GM12878 (cell line): ENCODE measurements around the gene SLCO2B1. TPM values are rescaled to one million over a fixed set of nuclear protein-coding genes. Genes with fewer than 3 reads are reported as not detected.

ENCODE experiments used
- ATAC-seq: fragments of 200-7000 bp; cut with Tn5 transposase; 3 replicates; pipeline ENCODE4 v1.9.1; 2020; ENCODE audit warnings: mild to moderate bottlenecking, moderate library complexity
- BruUV-seq: library from RNA; stranded (reverse); fragments of 400-500 nt; replicated peaks from 2 replicates; lab custom pipeline; 2021; lab: Mats Ljungman, UMichigan
- CTCF ChIA-PET: fragments of 300-600 bp; sonication (Branson Sonifier 250); formaldehyde crosslinking; extraction: SDS; loops from one replicate; lab custom pipeline; 2021; ENCODE audit warnings: inconsistent platforms; lab: Yijun Ruan, JAX
- POLR2A ChIA-PET: fragments of 350-600 bp; formaldehyde crosslinking; extraction: SDS; loops from one replicate; lab custom pipeline; 2021; ENCODE audit warnings: inconsistent platforms; lab: Charles Lee
- RAD21 ChIA-PET: fragments of 300-600 bp; sonication (Branson Sonifier 250); formaldehyde crosslinking; loops from one replicate; lab custom pipeline; 2023; ENCODE audit warnings: antibody characterized with exemption; ENCODE audit not compliant: unreplicated experiment; lab: Charles Lee
- SMC1A ChIA-PET: fragments of 300-600 bp; sonication (Branson Sonifier 250); formaldehyde crosslinking; loops from one replicate; lab custom pipeline; 2023; ENCODE audit not compliant: unreplicated experiment, uncharacterized antibody; lab: Charles Lee
- DNase-seq: peaks from one replicate; pipeline ENCODE4 v3.0.0-alpha.2; 2011; ENCODE audit warnings: low read depth, low spot score
- FAIRE-seq: peaks from 3 replicates; lab custom pipeline; 2011; peaks lifted over from hg19 to GRCh38; lab: Jason Lieb, UNC
- H2AFZ ChIP-seq: 2 replicates; pipeline ENCODE4 v1.6.0; 2011; ENCODE audit warnings: low read depth, low read length, control low read depth; ENCODE audit not compliant: control insufficient read depth
- H3K27ac ChIP-seq: 2 replicates; pipeline ENCODE4 v1.5.1; 2011; ENCODE audit warnings: control low read depth; ENCODE audit not compliant: control insufficient read depth, insufficient read depth
- H3K27me3 ChIP-seq, 2 experiments: replicated peaks in 1 of 2; 2 replicates each; pipeline versions ENCODE4 v1.6.0 to v1.6.1; 2011; ENCODE audit warnings: low read length in 1 of 2; ENCODE audit not compliant: control insufficient read depth in 2 of 2, insufficient read depth in 2 of 2
- H3K36me3 ChIP-seq, 2 experiments: 2 replicates each; pipeline ENCODE4 v1.5.1; 2011; ENCODE audit warnings: low read length in 1 of 2; ENCODE audit not compliant: control insufficient read depth in 2 of 2, insufficient read depth in 2 of 2
- H3K4me1 ChIP-seq: 2 replicates; pipeline ENCODE4 v1.6.1; 2011; ENCODE audit warnings: mild to moderate bottlenecking, low read length, moderate library complexity, mixed read lengths; ENCODE audit not compliant: control insufficient read depth, insufficient read depth
- H3K4me2 ChIP-seq: 2 replicates; pipeline ENCODE4 v1.6.0; 2011; ENCODE audit warnings: control low read depth; ENCODE audit not compliant: control insufficient read depth, insufficient read depth
- H3K4me3 ChIP-seq: fragments of 200-600 bp; sonication (generic); 2 replicates; pipeline ENCODE4 v1.5.1; 2016
- H3K79me2 ChIP-seq: 2 replicates; pipeline ENCODE4 v1.6.0; 2011; ENCODE audit warnings: low read length; ENCODE audit not compliant: control insufficient read depth, insufficient read depth
- H3K9ac ChIP-seq: 2 replicates; pipeline ENCODE4 v1.8.0; 2011; ENCODE audit warnings: low read length, control low read depth, mixed read lengths; ENCODE audit not compliant: control insufficient read depth, insufficient read depth
- H3K9me3 ChIP-seq: replicated peaks from 3 replicates; pipeline ENCODE4 v1.5.1; 2011; ENCODE audit warnings: mild to moderate bottlenecking, low read length; ENCODE audit not compliant: control insufficient read depth, insufficient read depth
- H4K20me1 ChIP-seq: 2 replicates; pipeline ENCODE4 v1.6.0; 2011; ENCODE audit not compliant: control insufficient read depth, insufficient read depth
- ASH2L ChIP-seq: fragments of 300-600, 200-600 bp; sonication (generic); IDR thresholded peaks from 2 replicates; pipeline ENCODE4 v1.6.1; 2017; ENCODE audit warnings: low read depth, mild to moderate bottlenecking, borderline replicate concordance
- ATF7 ChIP-seq: fragments of 450-650 bp; IDR thresholded peaks from 2 replicates; pipeline ENCODE4 v1.6.1; 2016; ENCODE audit warnings: low read depth, mild to moderate bottlenecking
- BMI1 ChIP-seq: fragments of 450-650 bp; IDR thresholded peaks from 2 replicates; pipeline ENCODE4 v1.6.1; 2016; ENCODE audit warnings: mild to moderate bottlenecking, moderate library complexity, borderline replicate concordance
- CEBPZ ChIP-seq: fragments of 150-350 bp; IDR thresholded peaks from 2 replicates; pipeline ENCODE4 v1.6.1; 2016; ENCODE audit warnings: low read depth, low read length
- EED ChIP-seq: sonication (generic); IDR thresholded peaks from 2 replicates; pipeline ENCODE4 v1.6.1; 2016; ENCODE audit warnings: antibody characterized with exemption, low read depth
- IRF4 ChIP-seq: IDR thresholded peaks from 2 replicates; pipeline ENCODE4 v1.6.1; 2011; ENCODE audit warnings: low read depth, low read length
- NKRF ChIP-seq: fragments of 450-650 bp; conservative IDR thresholded peaks from 2 replicates; pipeline ENCODE4 v1.6.1; 2017; ENCODE audit warnings: mild to moderate bottlenecking, moderate library complexity
- RAD21 ChIP-seq: IDR thresholded peaks from 2 replicates; pipeline ENCODE4 v1.6.1; 2011; ENCODE audit warnings: mild to moderate bottlenecking, low read depth, low read length, moderate library complexity; ENCODE audit not compliant: insufficient read depth
- RB1 ChIP-seq: fragments of 450-650 bp; formaldehyde crosslinking; IDR thresholded peaks from 2 replicates; pipeline ENCODE4 v1.6.1; 2017; ENCODE audit warnings: mild to moderate bottlenecking, borderline replicate concordance
- RUNX3 ChIP-seq: IDR thresholded peaks from 2 replicates; pipeline ENCODE4 v1.6.1; 2012; ENCODE audit warnings: low read length, inconsistent platforms
- SIN3A ChIP-seq: IDR thresholded peaks from 2 replicates; pipeline ENCODE4 v1.6.1; 2012; ENCODE audit warnings: low read depth, low read length, improper control_type of control experiment
- SREBF1 ChIP-seq: IDR thresholded peaks from 2 replicates; pipeline ENCODE4 v1.6.1; 2012; ENCODE audit warnings: mild to moderate bottlenecking, low read length
- STAT3 ChIP-seq: IDR thresholded peaks from 2 replicates; pipeline ENCODE4 v1.6.1; 2011; ENCODE audit warnings: low read depth, low read length, improper control_type of control experiment
- ZBED1 ChIP-seq: IDR thresholded peaks from 2 replicates; pipeline ENCODE4 v1.6.1; 2016; ENCODE audit warnings: borderline replicate concordance
- ZNF274 ChIP-seq: IDR thresholded peaks from one replicate; pipeline ENCODE4 v1.8.0; 2011; ENCODE audit not compliant: insufficient read length, insufficient read depth
- ZSCAN29 ChIP-seq: fragments of 450-650 bp; IDR thresholded peaks from 2 replicates; pipeline ENCODE4 v1.6.1; 2017; ENCODE audit warnings: mild to moderate bottlenecking, moderate library complexity
- ZZZ3 ChIP-seq: IDR thresholded peaks from 2 replicates; pipeline ENCODE4 v1.6.1; 2011; ENCODE audit warnings: low read depth; ENCODE audit not compliant: control insufficient read depth, insufficient read length
- WGBS: methylation state at CpG from one replicate; pipeline ENCODE4 v1.1.6; 2016; ENCODE audit warnings: low lambda C conversion rate; ENCODE audit not compliant: insufficient replicate concordance, insufficient coverage; ENCODE audit errors: missing lambda C conversion rate; 5-methylcytosine and 5-hydroxymethylcytosine counted together
- in situ Hi-C: fragments of 300-500 bp; cut with MboI; formaldehyde crosslinking; loops from 9 replicates; pipeline ENCODE4 v1.14.3; 2018; ENCODE audit warnings: mixed read lengths
- intact Hi-C: fragments of 100-400 bp; cut with micrococcal nuclease; formaldehyde crosslinking; loops from one replicate; pipeline ENCODE4 v1.14.2; 2022; ENCODE audit not compliant: unreplicated experiment
- polyA plus RNA-seq, 11 experiments: library from polyadenylated mRNA; depleted of rRNA in 4 of 11; unstranded in 6 of 11; stranded (reverse) in 5 of 11; fragments of >200 nt; fragmentation: Nextera tagmentation in 4 of 11; fragmentation: Illumina TruSeq in 1 of 11; extraction: Ambion mirVana in 4 of 11; extraction: Trizol in 1 of 11; gene quantifications; 1 replicate in 1 of 11; 2 replicates in 10 of 11; pipeline versions ENCODE4 v1.2.1 to v1.2.3, GENCODE V29; 2011 to 2016; ENCODE audit warnings: inconsistent platforms in 2 of 11, missing spikeins in 2 of 11, low read depth in 1 of 11
- total RNA-seq, 4 experiments: library from RNA; depleted of rRNA in 3 of 4; stranded (reverse); fragments of >200 nt in 3 of 4; fragmentation: Illumina TruSeq in 1 of 4; extraction: Trizol in 1 of 4; gene quantifications; 2 replicates each; pipeline versions ENCODE4 v1.2.1 to v1.2.3, GENCODE V29; 2013 to 2021

The SLCO2B1 gene
- total and polyA plus RNA-seq, 10 of the 15 experiments (the other 5 are each of a cell fraction or from before 2014, with no cell fraction given): 0.05 to 3.5 (median 0.93) TPM; not detected in 2

GRCh38 chr11:75191330-75191717 lies 40.4 kb downstream of the SLCO2B1 start (continued):
- TF ChIP-seq CEBPZ (no peak), NKRF (no peak), ATF7 (no peak), STAT3 (no peak), ZNF274 (no peak), BMI1 (no peak)

- H3K36me3 ChIP-seq: no peaks in the 10 kb centered on the region
- H3K4me1 ChIP-seq: no peaks in the 10 kb centered on the region
- H3K27ac ChIP-seq: no peak overlapping the region
- intact Hi-C loops (no loop called here), in situ Hi-C loops (no loop called here)
- no TSS peak for BruUV-seq
- no peaks in the 10 kb centered on the region for H3K79me2 ChIP-seq
- WGBS: 47% methylated on average over 10 of the region's 15 CpGs
- RAD21 ChIA-PET: no interaction called here
- no peak overlapping the region for H3K4me2 ChIP-seq
- SMC1A ChIA-PET: no interaction called here
- ATAC-seq (no peak), FAIRE-seq (no peak), DNase-seq (no peak)
- no peak overlapping the region for H2AFZ ChIP-seq
- no peak overlapping the region for H3K9ac ChIP-seq
- no peak overlapping the region for H3K4me3 ChIP-seq
- peaks cover 3% of the 10 kb centered on the region; the same call in 1 of the 2 replicates for H4K20me1 ChIP-seq
- peaks cover 1 to 4% of the 10 kb centered on the region in 2 experiments; a peak in 3 of 4 replicates for H3K27me3 ChIP-seq
- POLR2A ChIA-PET: no interaction called here
- CTCF ChIA-PET: no interaction called here
- no peaks in the 10 kb centered on the region for H3K9me3 ChIP-seq
- no peak for TF ChIP-seq RUNX3
- no peak for TF ChIP-seq RB1
- TF ChIP-seq EED: no peak
- no peak for TF ChIP-seq SIN3A
- no peak for TF ChIP-seq IRF4
- no peak for TF ChIP-seq ZBED1
- no peak for TF ChIP-seq ZSCAN29
- TF ChIP-seq ASH2L: no peak
- TF ChIP-seq ZZZ3: no peak
- no peak for TF ChIP-seq RAD21
- TF ChIP-seq SREBF1: no peak
These were observed 42.4 kb downstream of the SLCO2B1 start for GRCh38 chr11:75193271-75193670.
